Chondrocyte (in vitro differentiated cells): ENCODE results near the gene LHFPL6. TPM values are rescaled to one million over a fixed set of nuclear protein-coding genes. Genes with fewer than 3 reads are reported as not detected.

ENCODE experiments used
- DNase-seq: peaks from one replicate; pipeline ENCODE4 v3.0.0; 2021; ENCODE audit warnings: mixed read lengths, low spot score
- H3K27ac Mint-ChIP-seq: one replicate; pipeline ENCODE4 v1.8.0; 2021; ENCODE audit warnings: mild to moderate bottlenecking, moderate library complexity, mixed read lengths; ENCODE audit not compliant: unreplicated experiment
- H3K27me3 Mint-ChIP-seq: 2 replicates; pipeline ENCODE4 v1.8.0; 2021; ENCODE audit warnings: low read depth, mixed read lengths
- H3K36me3 Mint-ChIP-seq: 2 replicates; pipeline ENCODE4 v1.8.0; 2021; ENCODE audit warnings: low read depth, mixed read lengths
- H3K4me1 Mint-ChIP-seq: 2 replicates; pipeline ENCODE4 v1.8.0; 2021; ENCODE audit warnings: low read depth, mild to moderate bottlenecking, mixed read lengths
- H3K4me3 Mint-ChIP-seq: one replicate; pipeline ENCODE4 v1.8.0; 2021; ENCODE audit warnings: mild to moderate bottlenecking, moderate library complexity, mixed read lengths; ENCODE audit not compliant: unreplicated experiment
- H3K9me3 Mint-ChIP-seq: 2 replicates; pipeline ENCODE4 v1.8.0; 2021; ENCODE audit warnings: low read depth, mixed read lengths
- CTCF ChIP-seq: fragments of 200-600 bp; sonication (generic); IDR thresholded peaks from 2 replicates; pipeline ENCODE4 v1.5.0; 2021; ENCODE audit warnings: antibody characterized with exemption, mild to moderate bottlenecking, moderate library complexity
- total RNA-seq: library from RNA; stranded (reverse); gene quantifications from 3 replicates; pipeline ENCODE4 v1.2.1, GENCODE V29; 2021

The LHFPL6 gene
- total RNA-seq, 1 donor from 2014 or later, result 101 TPM

DNA sequence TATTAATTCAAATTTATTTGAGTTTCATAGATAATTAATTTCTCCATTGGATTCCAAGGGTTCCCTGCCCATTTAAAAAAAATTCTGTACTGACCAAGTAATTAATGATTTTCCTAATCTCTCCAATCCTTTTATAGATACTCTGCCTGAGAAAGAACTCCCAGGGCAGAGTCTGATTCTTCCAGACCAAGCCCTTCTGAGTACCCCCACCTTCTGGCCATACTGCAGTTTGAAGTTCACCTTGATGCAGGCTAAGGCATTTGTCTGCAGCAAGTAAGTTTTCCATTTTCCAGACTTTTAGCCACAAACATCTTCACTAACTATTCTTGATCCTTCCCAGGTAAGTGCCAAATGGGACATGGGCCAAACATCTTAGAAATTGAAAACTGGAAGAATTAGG is 195.9 kb downstream of the LHFPL6 start:
- no peak for TF ChIP-seq CTCF
- H3K36me3 Mint-ChIP-seq, result no peaks in the 10 kb centered on the region
- no peak for DNase-seq
- peaks cover 44% of the 10 kb centered on the region for H3K4me1 Mint-ChIP-seq
- no peaks in the 10 kb centered on the region for H3K27me3 Mint-ChIP-seq
- H3K9me3 Mint-ChIP-seq, result no peaks in the 10 kb centered on the region
- H3K27ac Mint-ChIP-seq, result no peak overlapping the region
- H3K4me3 Mint-ChIP-seq, result no peak overlapping the region

GRCh38 chr13:39406688-39407087 is 196.3 kb downstream of the LHFPL6 start:
- Mint-ChIP-seq H3K27me3 (no peaks in the 10 kb centered on the region), H3K27ac (no peak overlapping the region), H3K9me3 (no peaks in the 10 kb centered on the region), H3K4me1 (peaks cover 40% of the 10 kb centered on the region), H3K4me3 (no peak overlapping the region), H3K36me3 (no peaks in the 10 kb centered on the region)
- no peak for TF ChIP-seq CTCF
- DNase-seq, result no peak

DNA sequence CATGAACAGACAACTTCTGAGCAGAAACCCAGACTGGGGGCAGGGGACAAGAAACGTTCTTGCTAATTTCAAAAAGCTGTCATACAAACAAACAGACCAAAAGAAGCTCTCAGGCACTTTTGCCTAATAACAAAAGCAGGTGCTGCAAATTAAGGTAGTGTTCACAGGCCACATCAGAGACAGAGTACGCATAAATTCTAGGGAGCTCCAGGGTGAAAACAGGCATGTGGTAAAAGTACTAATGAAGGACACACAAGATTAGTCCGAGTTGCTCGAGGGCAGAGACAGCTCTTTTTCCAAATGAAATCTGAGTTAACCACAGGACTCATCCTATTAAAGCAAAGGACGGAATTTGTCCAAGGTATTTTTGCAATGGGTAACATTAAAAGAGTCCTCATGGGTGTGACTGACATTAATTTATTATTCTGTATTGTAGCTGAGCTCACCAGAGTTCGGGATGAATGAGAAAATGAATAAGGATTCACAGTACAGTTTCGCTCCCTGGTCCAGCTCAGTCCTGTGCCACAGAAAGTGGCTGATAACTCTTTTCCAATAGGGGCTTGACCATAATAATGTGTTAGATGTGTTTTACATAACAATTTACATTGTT is 197.3 kb downstream of the LHFPL6 start:
- Mint-ChIP-seq H3K36me3 (no peaks in the 10 kb centered on the region), H3K9me3 (peaks cover 1% of the 10 kb centered on the region), H3K27me3 (no peaks in the 10 kb centered on the region), H3K4me3 (no peak overlapping the region), H3K27ac (no peak overlapping the region), H3K4me1 (peaks cover 33% of the 10 kb centered on the region)
- TF ChIP-seq CTCF, result no peak
- no peak for DNase-seq

DNA sequence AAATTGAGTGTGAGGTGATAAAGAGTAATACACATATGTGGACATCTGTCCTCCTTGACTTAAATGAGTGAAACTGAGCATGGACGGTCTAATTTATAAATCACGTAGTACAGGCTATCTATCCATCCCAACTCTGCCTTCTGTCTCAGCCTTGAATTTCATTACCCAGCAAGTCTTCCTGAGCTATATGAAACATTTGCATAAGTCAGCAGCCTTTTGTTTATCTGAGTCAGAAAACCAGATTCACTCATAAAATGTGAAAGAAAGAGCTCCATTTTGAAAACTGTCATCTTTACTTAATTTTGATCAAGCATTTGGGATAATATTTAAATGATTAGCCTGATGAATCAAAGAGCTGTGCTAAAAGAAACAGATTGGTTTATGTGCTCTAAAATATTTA is 197.9 kb downstream of the LHFPL6 start:
- Mint-ChIP-seq H3K27ac (no peak overlapping the region), H3K4me1 (peaks cover 27% of the 10 kb centered on the region), H3K4me3 (no peak overlapping the region), H3K27me3 (no peaks in the 10 kb centered on the region), H3K36me3 (no peaks in the 10 kb centered on the region), H3K9me3 (peaks cover 2% of the 10 kb centered on the region)
- no peak for DNase-seq
- TF ChIP-seq CTCF, result no peak

GRCh38 chr13:39403106-39403505 is 199.9 kb downstream of the LHFPL6 start:
- no peak for DNase-seq
- Mint-ChIP-seq H3K27me3 (no peaks in the 10 kb centered on the region), H3K4me1 (peaks cover 16% of the 10 kb centered on the region), H3K9me3 (peaks cover 2% of the 10 kb centered on the region), H3K27ac (no peak overlapping the region), H3K36me3 (no peaks in the 10 kb centered on the region), H3K4me3 (no peak overlapping the region)
- TF ChIP-seq CTCF, result no peak
